Chondrocyte (in vitro differentiated cells): ENCODE measurements around the gene LIN52. TPM values are rescaled to one million over a fixed set of nuclear protein-coding genes. Genes with fewer than 3 reads are reported as not detected.

ENCODE experiments used
- DNase-seq: peaks from one replicate; pipeline ENCODE4 v3.0.0; 2021; ENCODE audit warnings: mixed read lengths, low spot score
- H3K27ac Mint-ChIP-seq: one replicate; pipeline ENCODE4 v1.8.0; 2021; ENCODE audit warnings: mild to moderate bottlenecking, moderate library complexity, mixed read lengths; ENCODE audit not compliant: unreplicated experiment
- H3K27me3 Mint-ChIP-seq: 2 replicates; pipeline ENCODE4 v1.8.0; 2021; ENCODE audit warnings: low read depth, mixed read lengths
- H3K36me3 Mint-ChIP-seq: 2 replicates; pipeline ENCODE4 v1.8.0; 2021; ENCODE audit warnings: low read depth, mixed read lengths
- H3K4me1 Mint-ChIP-seq: 2 replicates; pipeline ENCODE4 v1.8.0; 2021; ENCODE audit warnings: low read depth, mild to moderate bottlenecking, mixed read lengths
- H3K4me3 Mint-ChIP-seq: one replicate; pipeline ENCODE4 v1.8.0; 2021; ENCODE audit warnings: mild to moderate bottlenecking, moderate library complexity, mixed read lengths; ENCODE audit not compliant: unreplicated experiment
- H3K9me3 Mint-ChIP-seq: 2 replicates; pipeline ENCODE4 v1.8.0; 2021; ENCODE audit warnings: low read depth, mixed read lengths
- total RNA-seq: library from RNA; stranded (reverse); gene quantifications from 3 replicates; pipeline ENCODE4 v1.2.1, GENCODE V29; 2021
- TF ChIP-seq, protein P1 (sequence below): fragments of 200-600 bp; sonication (generic); IDR thresholded peaks from 2 replicates; pipeline ENCODE4 v1.5.0; 2021; ENCODE audit warnings: antibody characterized with exemption, mild to moderate bottlenecking, moderate library complexity

LIN52 gene
- total RNA-seq, 1 donor from 2014 or later = 6.6 TPM

DNA sequence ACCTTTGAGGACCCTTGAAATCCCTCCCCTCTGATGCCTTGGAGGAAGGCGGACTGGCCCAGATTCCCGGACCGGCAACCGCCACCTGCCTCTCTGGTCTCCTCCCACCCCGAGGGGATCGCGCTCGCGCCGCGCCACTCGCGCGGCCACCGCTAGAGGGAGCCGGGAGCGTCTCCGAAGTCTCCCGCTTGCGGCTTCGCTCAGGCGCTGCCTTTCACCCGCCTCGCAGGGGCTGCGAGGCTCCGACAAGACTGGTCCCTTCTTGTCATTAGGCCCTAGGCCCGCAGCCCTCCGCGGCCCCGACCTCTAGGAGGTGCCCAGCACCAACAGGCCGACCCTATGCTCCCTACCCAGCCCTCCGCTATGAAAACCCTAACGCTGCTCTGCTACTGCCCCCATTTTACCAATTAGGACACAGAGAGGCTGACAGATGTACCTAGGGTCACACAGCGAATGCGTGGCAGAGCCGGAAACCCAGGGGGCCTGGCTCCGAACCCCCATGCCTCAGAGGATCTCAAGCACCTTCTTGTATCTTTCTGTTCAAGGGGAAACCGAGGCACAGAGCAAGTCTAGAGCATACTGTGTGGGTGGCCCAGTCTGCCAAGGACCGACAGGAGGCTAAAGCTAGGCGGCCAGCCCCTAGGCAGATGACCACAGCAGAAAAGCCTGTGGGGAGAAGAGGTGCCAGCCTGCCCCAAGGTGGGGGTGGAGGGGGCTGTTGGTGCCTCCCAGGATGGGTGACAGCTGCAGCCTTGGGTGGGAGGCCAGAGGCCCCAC lies 133.1 kb downstream of the LIN52 start:
- no peak for DNase-seq
- H3K27ac Mint-ChIP-seq = no peak overlapping the region
- peak overlapping the region; percentile 35 for H3K4me3 Mint-ChIP-seq
- no peaks in the 10 kb centered on the region for H3K9me3 Mint-ChIP-seq
- no peaks in the 10 kb centered on the region for H3K36me3 Mint-ChIP-seq
- TF ChIP-seq, protein P1, sequence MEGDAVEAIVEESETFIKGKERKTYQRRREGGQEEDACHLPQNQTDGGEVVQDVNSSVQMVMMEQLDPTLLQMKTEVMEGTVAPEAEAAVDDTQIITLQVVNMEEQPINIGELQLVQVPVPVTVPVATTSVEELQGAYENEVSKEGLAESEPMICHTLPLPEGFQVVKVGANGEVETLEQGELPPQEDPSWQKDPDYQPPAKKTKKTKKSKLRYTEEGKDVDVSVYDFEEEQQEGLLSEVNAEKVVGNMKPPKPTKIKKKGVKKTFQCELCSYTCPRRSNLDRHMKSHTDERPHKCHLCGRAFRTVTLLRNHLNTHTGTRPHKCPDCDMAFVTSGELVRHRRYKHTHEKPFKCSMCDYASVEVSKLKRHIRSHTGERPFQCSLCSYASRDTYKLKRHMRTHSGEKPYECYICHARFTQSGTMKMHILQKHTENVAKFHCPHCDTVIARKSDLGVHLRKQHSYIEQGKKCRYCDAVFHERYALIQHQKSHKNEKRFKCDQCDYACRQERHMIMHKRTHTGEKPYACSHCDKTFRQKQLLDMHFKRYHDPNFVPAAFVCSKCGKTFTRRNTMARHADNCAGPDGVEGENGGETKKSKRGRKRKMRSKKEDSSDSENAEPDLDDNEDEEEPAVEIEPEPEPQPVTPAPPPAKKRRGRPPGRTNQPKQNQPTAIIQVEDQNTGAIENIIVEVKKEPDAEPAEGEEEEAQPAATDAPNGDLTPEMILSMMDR = peak; percentile 94
- H3K4me1 Mint-ChIP-seq = no peaks in the 10 kb centered on the region
- H3K27me3 Mint-ChIP-seq = peaks cover 33% of the 10 kb centered on the region

DNA sequence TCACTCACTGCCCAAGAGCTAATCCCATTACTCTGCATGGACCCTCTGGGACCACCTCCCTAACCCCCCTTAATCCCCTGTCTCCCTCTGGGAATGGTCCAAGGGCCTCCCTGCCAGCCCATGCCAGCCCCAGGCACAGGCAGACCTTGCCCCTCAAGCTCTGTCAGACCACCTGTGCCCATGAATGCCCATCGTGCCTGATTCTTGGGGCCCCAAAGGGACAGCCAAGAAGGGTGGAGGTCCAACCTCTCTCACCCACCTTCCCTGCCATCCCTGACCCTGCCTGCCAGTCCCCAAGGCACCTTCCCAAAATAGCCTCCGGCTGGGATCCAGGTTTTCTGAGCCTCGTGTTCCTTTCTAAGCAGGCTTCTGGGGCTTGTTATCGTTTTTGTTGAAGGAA lies 133.7 kb downstream of the LIN52 start:
- Mint-ChIP-seq H3K27me3 (peaks cover 35% of the 10 kb centered on the region), H3K4me1 (no peaks in the 10 kb centered on the region), H3K4me3 (no peak overlapping the region), H3K36me3 (no peaks in the 10 kb centered on the region), H3K9me3 (no peaks in the 10 kb centered on the region), H3K27ac (no peak overlapping the region)
- TF ChIP-seq, protein P1 = no peak
- no peak for DNase-seq

DNA sequence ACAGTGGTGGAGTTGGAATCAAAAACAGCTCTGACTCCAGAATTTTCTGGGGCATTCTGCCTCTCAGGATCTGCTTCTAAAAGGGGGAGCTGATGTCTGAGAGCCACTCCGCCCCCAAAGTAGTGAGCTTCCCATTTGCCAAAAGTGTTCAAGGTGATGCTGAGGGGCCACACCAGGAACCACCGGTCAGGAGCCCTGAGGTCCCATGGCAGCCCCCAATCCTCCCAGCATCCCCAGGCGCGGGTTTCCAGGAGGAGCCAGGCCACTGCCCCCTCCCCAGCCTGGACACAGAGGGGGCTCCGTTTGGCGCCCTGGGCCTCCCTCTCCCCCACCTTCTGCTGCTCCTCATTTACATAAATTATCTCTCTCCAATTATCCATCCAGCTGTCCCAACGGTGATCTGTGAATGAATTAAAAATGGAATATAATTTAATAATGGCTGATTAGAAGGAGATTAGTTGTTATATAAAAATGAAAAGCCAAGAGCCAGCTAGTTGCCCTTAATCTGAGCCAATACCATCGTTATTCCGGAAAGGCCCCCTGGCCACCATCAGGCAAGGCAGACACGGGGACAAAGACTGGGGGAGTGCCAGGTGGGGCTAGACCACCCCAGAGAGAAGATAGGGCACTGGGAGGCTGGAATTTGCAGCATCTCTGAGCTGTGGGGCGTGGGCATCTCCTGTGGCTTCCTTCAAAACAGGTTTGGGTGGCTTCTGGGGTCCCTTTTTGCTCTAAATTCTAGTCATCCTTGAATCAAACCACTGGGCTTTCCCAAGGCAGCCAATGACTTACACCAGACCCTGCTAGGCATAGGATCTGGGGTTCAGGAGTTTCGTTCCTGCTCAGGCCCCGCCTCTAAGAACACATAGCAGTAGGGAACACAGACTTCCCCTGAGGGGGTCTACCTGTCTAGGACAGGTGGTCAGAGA lies 134.8 kb downstream of the LIN52 start:
- Mint-ChIP-seq H3K27me3 (peaks cover 31% of the 10 kb centered on the region), H3K27ac (no peak overlapping the region), H3K4me3 (no peak overlapping the region), H3K4me1 (no peaks in the 10 kb centered on the region), H3K9me3 (no peaks in the 10 kb centered on the region), H3K36me3 (no peaks in the 10 kb centered on the region)
- TF ChIP-seq, protein P1 = no peak
- DNase-seq = no peak

DNA sequence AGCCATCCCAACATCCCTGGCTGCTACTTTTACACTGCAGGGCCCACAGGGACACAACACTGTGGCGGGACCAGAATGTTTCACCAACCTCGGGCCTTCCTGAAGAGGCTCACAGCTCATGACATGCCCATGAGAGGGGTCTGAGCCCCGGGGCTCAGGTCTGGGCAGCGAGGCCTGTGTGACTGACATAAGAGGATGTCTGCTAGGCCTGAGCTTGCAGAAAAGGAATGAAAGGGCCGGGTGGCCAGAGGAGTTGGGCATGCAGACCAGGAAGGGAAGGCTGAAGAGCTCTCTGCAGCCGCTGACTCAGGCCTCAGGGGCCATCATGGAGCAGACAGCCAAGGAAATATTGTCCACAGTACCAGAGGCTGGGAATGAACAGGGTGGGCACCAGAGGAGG lies 136.2 kb downstream of the LIN52 start:
- no peak overlapping the region for H3K4me3 Mint-ChIP-seq
- no peaks in the 10 kb centered on the region for H3K4me1 Mint-ChIP-seq
- TF ChIP-seq, protein P1 = no peak
- peaks cover 24% of the 10 kb centered on the region for H3K27me3 Mint-ChIP-seq
- no peaks in the 10 kb centered on the region for H3K36me3 Mint-ChIP-seq
- DNase-seq = no peak
- no peaks in the 10 kb centered on the region for H3K9me3 Mint-ChIP-seq
- no peak overlapping the region for H3K27ac Mint-ChIP-seq

DNA sequence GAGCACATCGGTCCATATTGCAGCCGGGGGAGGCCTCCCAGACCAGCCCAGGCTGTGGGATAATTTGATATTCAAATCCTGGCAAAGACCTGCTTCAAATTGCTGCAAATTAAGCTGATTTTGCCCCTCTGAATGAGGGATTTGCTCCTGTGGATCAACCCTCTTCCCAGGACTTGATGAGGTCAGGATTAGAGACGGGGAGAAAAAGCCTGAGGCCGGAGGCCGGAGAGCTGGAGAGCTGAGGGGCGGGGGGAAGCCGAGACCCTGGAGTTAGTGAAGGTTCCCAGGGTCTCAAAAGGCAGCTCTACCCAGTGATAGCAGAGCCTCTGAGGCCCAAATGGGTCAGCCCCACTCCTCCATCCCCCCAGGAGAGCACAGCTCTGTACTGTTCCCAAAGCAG lies 137.0 kb downstream of the LIN52 start:
- Mint-ChIP-seq H3K36me3 (no peaks in the 10 kb centered on the region), H3K27ac (no peak overlapping the region), H3K4me3 (no peak overlapping the region), H3K9me3 (no peaks in the 10 kb centered on the region), H3K4me1 (no peaks in the 10 kb centered on the region), H3K27me3 (peaks cover 24% of the 10 kb centered on the region)
- TF ChIP-seq, protein P1 = no peak
- DNase-seq = peak; percentile 48
